K562 (cell line): ENCODE measurements around the gene B3GALNT2. TPM values are rescaled to one million over a fixed set of nuclear protein-coding genes. Genes with fewer than 3 reads are reported as not detected.
A peak's percentile ranks its signal among the peaks of the same experiment; 100 is the strongest.

Experiments used
- AFF1 ChIP-seq, 2 experiments: fragments of 450-650 bp; IDR thresholded peaks; 2 replicates each; pipeline ENCODE4 v1.6.1; 2018; ENCODE audit warnings: mild to moderate bottlenecking in 2 of 2, low read depth in 1 of 2; ENCODE audit not compliant: partially characterized antibody in 2 of 2
- ARID4B ChIP-seq: sonication (generic); formaldehyde crosslinking; IDR thresholded peaks from 2 replicates; pipeline ENCODE4 v1.8.0; 2022; ENCODE audit warnings: mild to moderate bottlenecking, missing genetic modification reagents
- DMBX1 ChIP-seq: fragments of 250-450 bp; sonication (Bioruptor Pico); IDR thresholded peaks from 2 replicates; pipeline ENCODE4 v1.8.0; 2022; ENCODE audit warnings: inconsistent platforms, mild to moderate bottlenecking, moderate library complexity, borderline replicate concordance
- ETV1 ChIP-seq: fragments of 450-650 bp; conservative IDR thresholded peaks from 2 replicates; pipeline ENCODE4 v1.6.1; 2016; ENCODE audit warnings: missing genetic modification characterization, control low read depth, low read depth, missing compliant biosample characterization
- ETV6 ChIP-seq, 3 experiments: fragments of 150-350 bp in 1 of 3; sonication (generic) in 1 of 3; formaldehyde crosslinking in 1 of 3; IDR thresholded peaks; 2 replicates each; pipeline versions ENCODE4 v1.6.1 to v1.8.0; 2014 to 2022; ENCODE audit warnings: borderline replicate concordance in 2 of 3, low read depth in 2 of 3, antibody characterized with exemption in 1 of 3, low read length in 1 of 3, mild to moderate bottlenecking in 1 of 3, missing genetic modification reagents in 1 of 3
- EZH2 ChIP-seq: IDR thresholded peaks from 2 replicates; pipeline ENCODE4 v1.6.1; 2012; ENCODE audit warnings: low read depth, mild to moderate bottlenecking, inconsistent platforms, low read length, borderline replicate concordance
- GATAD2A ChIP-seq: fragments of 450-650 bp; IDR thresholded peaks from 2 replicates; pipeline ENCODE4 v1.6.1; 2017
- HDAC1 ChIP-seq, 2 experiments: fragments of 450-650 bp; IDR thresholded peaks; 2 replicates each; pipeline ENCODE4 v1.6.1; 2016 to 2017; ENCODE audit warnings: inconsistent platforms in 1 of 2, mild to moderate bottlenecking in 1 of 2, moderate library complexity in 1 of 2
- HOXB6 ChIP-seq: fragments of 250-450 bp; sonication (Bioruptor Pico); IDR thresholded peaks from 2 replicates; pipeline ENCODE4 v1.5.1; 2022; ENCODE audit warnings: mild to moderate bottlenecking, borderline replicate concordance
- LEF1 ChIP-seq: fragments of 450-650 bp; IDR thresholded peaks from 2 replicates; pipeline ENCODE4 v1.6.1; 2016; ENCODE audit warnings: mild to moderate bottlenecking
- MXD1 ChIP-seq: fragments of 250-450 bp; sonication (Bioruptor Pico); IDR thresholded peaks from 2 replicates; pipeline ENCODE4 v1.8.0; 2021; ENCODE audit warnings: borderline replicate concordance, mild to moderate bottlenecking, moderate library complexity; ENCODE audit not compliant: poor library complexity, severe bottlenecking
- NBN ChIP-seq: fragments of 450-650 bp; IDR thresholded peaks from 2 replicates; pipeline ENCODE4 v1.6.1; 2016; ENCODE audit warnings: low read depth, mild to moderate bottlenecking
- NFATC3 ChIP-seq: fragments of 450-650 bp; IDR thresholded peaks from 2 replicates; pipeline ENCODE4 v1.6.1; 2017; ENCODE audit warnings: mild to moderate bottlenecking
- PTBP1 ChIP-seq: fragments of 200-400 bp; formaldehyde crosslinking; IDR thresholded peaks from 2 replicates; pipeline ENCODE4 v1.6.1; 2017; ENCODE audit warnings: low read depth, low read length
- PURB ChIP-seq: sonication (generic); formaldehyde crosslinking; IDR thresholded peaks from 2 replicates; pipeline ENCODE4 v1.9.0; 2021; ENCODE audit warnings: low read depth, mild to moderate bottlenecking, missing genetic modification reagents
- XRCC5 ChIP-seq: fragments of 200-400 bp; formaldehyde crosslinking; IDR thresholded peaks from 2 replicates; pipeline ENCODE4 v1.6.1; 2017; ENCODE audit warnings: low read depth, mild to moderate bottlenecking, low read length
- ZBTB7A ChIP-seq: IDR thresholded peaks from 2 replicates; pipeline ENCODE4 v1.6.1; 2011; ENCODE audit warnings: low read depth, mild to moderate bottlenecking, low read length, moderate library complexity, borderline replicate concordance; ENCODE audit not compliant: control insufficient read depth
- polyA plus RNA-seq, 8 experiments: library from polyadenylated mRNA; depleted of rRNA in 4 of 8; stranded (reverse) in 5 of 8; unstranded in 3 of 8; fragments of >200 nt; fragmentation: Nextera tagmentation in 2 of 8; fragmentation: Illumina TruSeq in 1 of 8; extraction: Ambion mirVana in 2 of 8; extraction: Trizol in 1 of 8; gene quantifications; 2 replicates each; pipeline versions ENCODE4 v1.2.1 to v1.2.3, GENCODE V29; 2011 to 2014; ENCODE audit warnings: inconsistent platforms in 1 of 8, missing spikeins in 1 of 8
- total RNA-seq, 7 experiments: library from RNA; depleted of rRNA in 6 of 7; stranded (reverse); fragments of >200 nt in 6 of 7; fragmentation: Illumina TruSeq in 2 of 7; extraction: Trizol in 2 of 7; gene quantifications; 2 replicates each; pipeline versions ENCODE4 v1.2.1 to v1.2.3, GENCODE V29; 2011 to 2021; ENCODE audit warnings: low replicate concordance in 1 of 7

The B3GALNT2 gene
- total and polyA plus RNA-seq, 9 of the 15 experiments (the other 6 are each of a cell fraction or from before 2014, with no cell fraction given): 2.0 to 31.7 (median 22.9) TPM

GRCh38 chr1:235503403-235504121 is 690 bp downstream of the B3GALNT2 start (continued):
- no peak for TF ChIP-seq MXD1 (CRISPR knock-in tag)
- no peak for TF ChIP-seq ZBTB7A
- no peak; the same call in 1 of the 2 replicates for TF ChIP-seq ETV1 (tag)
- 0 out of 2 replicates have a peak, but pooled peaks have one; percentile 28 for TF ChIP-seq NFATC3
- TF ChIP-seq ARID4B (CRISPR knock-in tag): 0 out of 2 replicates have a peak, but pooled peaks have one; percentile 0
- peak; percentile 49 to 55 for TF ChIP-seq AFF1 (IDR thresholded peaks at IDR 0.05; ENCODE audit: low read depth in 1 of 2, partially characterized antibody in 2 of 2)
- TF ChIP-seq ETV6 (IDR thresholded peaks at IDR 0.05; ENCODE audit: borderline replicate concordance in 1 of 2, low read depth in 2 of 2, low read length in 1 of 2): 0 out of 4 replicates have a peak, but pooled peaks of 1 of the 2 experiments have one; percentile 1
- TF ChIP-seq ETV6 (CRISPR knock-in tag; IDR thresholded peaks at IDR 0.05; ENCODE audit: borderline replicate concordance): no peak
- TF ChIP-seq PURB (CRISPR knock-in tag): no peak
- no peak for TF ChIP-seq HOXB6 (CRISPR knock-in tag)
- TF ChIP-seq DMBX1 (CRISPR knock-in tag): no peak
- peak in 1 of 2 experiments; percentile 76; a peak in 2 of 4 replicates for TF ChIP-seq HDAC1 (IDR thresholded peaks at IDR 0.05)
- TF ChIP-seq EZH2: no peak
- 0 out of 2 replicates have a peak, but pooled peaks have one; percentile 53 for TF ChIP-seq GATAD2A
- TF ChIP-seq XRCC5: peak; percentile 26; the same call in 1 of the 2 replicates
- TF ChIP-seq NBN: 0 out of 2 replicates have a peak, but pooled peaks have one; percentile 59
- TF ChIP-seq LEF1: 0 out of 2 replicates have a peak, but pooled peaks have one; percentile 29
- TF ChIP-seq PTBP1: no peak
